MM.1S (cell line): ENCODE results near the gene IL12RB1.

Source experiments
- EZH2 ChIP-seq: fragments of 300-600 bp; sonication (generic); optimal IDR thresholded peaks from 2 replicates; pipeline ENCODE3; 2017; ENCODE audit warnings: low read depth, mild to moderate bottlenecking, antibody characterized with exemption, low read length, mixed read lengths
- EZH2phosphoT487 ChIP-seq: fragments of 300-600 bp; sonication (generic); IDR thresholded peaks from 2 replicates; pipeline ENCODE4 v1.6.1; 2018; ENCODE audit warnings: antibody characterized with exemption, low read length
- TF ChIP-seq, protein P1 (sequence below): fragments of 300-600 bp; sonication (generic); IDR thresholded peaks from 2 replicates; pipeline ENCODE4 v1.5.1; 2016; ENCODE audit warnings: antibody characterized with exemption, low read length, mixed read lengths

DNA sequence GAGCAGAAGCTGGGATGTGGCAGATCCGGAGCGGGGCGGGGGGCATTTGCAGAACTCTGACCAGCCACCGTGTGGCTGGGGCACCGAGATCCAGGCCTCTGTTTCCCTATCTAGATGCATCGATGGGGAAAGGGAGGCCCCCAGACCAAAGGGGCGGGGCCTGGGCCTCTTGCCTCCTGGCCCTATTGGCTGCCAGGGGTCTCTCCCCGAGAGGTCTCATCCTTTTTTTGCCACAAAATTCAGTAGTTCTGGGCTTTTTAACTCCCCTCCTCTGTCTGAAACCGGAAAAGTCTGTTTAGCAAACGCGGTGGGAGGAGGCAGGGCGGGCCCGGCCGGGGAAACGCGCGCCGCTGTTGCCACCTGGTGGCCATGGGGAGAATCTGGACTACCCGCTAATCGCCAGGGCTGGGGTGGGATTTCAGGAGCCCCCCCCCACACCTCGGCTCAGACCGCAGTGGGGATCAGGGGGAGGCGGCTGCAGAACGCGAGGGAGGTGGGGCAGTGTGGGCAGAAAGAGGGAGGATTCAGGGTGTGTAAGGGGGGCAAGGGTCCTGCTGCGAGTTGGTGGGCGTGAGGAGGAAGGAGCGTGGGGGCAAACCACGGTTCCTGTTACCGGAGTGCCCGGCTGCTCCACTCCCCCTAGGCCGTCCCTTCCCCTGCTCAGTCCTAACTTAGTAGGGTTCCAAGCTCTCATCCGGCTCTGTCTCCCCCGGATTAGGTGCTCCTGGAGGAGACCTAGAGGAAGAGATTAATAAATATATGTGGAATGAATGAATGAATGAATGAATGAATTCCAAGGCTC is 28.3 kb downstream of the IL12RB1 start:
- TF ChIP-seq, protein P1, sequence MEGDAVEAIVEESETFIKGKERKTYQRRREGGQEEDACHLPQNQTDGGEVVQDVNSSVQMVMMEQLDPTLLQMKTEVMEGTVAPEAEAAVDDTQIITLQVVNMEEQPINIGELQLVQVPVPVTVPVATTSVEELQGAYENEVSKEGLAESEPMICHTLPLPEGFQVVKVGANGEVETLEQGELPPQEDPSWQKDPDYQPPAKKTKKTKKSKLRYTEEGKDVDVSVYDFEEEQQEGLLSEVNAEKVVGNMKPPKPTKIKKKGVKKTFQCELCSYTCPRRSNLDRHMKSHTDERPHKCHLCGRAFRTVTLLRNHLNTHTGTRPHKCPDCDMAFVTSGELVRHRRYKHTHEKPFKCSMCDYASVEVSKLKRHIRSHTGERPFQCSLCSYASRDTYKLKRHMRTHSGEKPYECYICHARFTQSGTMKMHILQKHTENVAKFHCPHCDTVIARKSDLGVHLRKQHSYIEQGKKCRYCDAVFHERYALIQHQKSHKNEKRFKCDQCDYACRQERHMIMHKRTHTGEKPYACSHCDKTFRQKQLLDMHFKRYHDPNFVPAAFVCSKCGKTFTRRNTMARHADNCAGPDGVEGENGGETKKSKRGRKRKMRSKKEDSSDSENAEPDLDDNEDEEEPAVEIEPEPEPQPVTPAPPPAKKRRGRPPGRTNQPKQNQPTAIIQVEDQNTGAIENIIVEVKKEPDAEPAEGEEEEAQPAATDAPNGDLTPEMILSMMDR: peak; percentile 95
- TF ChIP-seq EZH2 (no peak), EZH2phosphoT487 (no peak)
